Measurements from ENCODE around the gene YWHAQ.

The YWHAQ gene

GRCh38 chr2:9663008-9663879 lies 32.4 kb upstream of the YWHAQ start:
- DNase-seq (ENCODE audit: extremely low spot score), result peak; percentile 39
- no peak for TF ChIP-seq CTCF (IDR thresholded peaks at IDR 0.05; ENCODE audit: control extremely low read depth, extremely low read depth, low read depth, missing control alignments)
- ChIA-PET POLR2A (interaction anchor here (1.6 kb wide), 1 partner anchor 32 kb away, joined by 5 read pairs; the partner anchor contains the start of gene YWHAQ), CTCF (interaction anchor here (1.1 to 1.5 kb wide), 3 partner anchors 11 to 138 kb away, joined by 3 to 4 read pairs (median 4); no protein-coding TSS in a partner anchor)

- CTCF ChIA-PET, result interaction anchor here (0.9 to 1.2 kb wide), 3 partner anchors 10 to 53 kb away, joined by 3 to 5 read pairs (median 4); no protein-coding TSS in a partner anchor
- no peak for DNase-seq (ENCODE audit: extremely low spot score)
- no peak for TF ChIP-seq CTCF (IDR thresholded peaks at IDR 0.05; ENCODE audit: control extremely low read depth, extremely low read depth, low read depth, missing control alignments)
- POLR2A ChIA-PET, result no interaction called here
Observed at GRCh38 chr2:9661261-9661660, 30.5 kb upstream of the YWHAQ start.

- TF ChIP-seq CTCF (IDR thresholded peaks at IDR 0.05; ENCODE audit: control extremely low read depth, extremely low read depth, low read depth, missing control alignments), result no peak
- ChIA-PET CTCF (interaction anchor here (0.9 to 1.2 kb wide), 4 partner anchors 11 to 54 kb away, joined by 3 to 5 read pairs (median 4); no protein-coding TSS in a partner anchor), POLR2A (no interaction called here)
- DNase-seq (ENCODE audit: extremely low spot score), result no peak
Observed at GRCh38 chr2:9660781-9661180, 30.0 kb upstream of the YWHAQ start.

DNA sequence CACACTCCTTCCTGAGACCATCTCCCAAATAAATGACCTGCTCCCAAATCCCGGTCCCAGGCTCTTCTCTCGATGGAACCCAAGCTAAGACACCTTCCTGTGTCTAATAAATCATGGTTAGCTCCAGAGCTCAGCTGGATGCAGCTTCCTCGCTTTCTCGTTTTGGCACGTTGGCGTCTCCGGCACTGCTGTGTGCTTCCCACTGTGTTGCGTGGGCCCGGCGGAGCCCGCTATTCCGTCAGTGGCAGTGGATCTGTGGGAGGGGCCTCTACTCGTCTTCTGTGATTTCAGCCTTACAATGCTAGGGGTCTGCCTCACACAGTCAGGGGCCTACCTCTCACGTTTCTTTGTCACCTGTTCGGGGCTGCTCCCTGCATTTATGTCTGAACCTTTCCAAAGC lies 29.4 kb upstream of the YWHAQ start:
- DNase-seq (ENCODE audit: extremely low spot score), result no peak
- POLR2A ChIA-PET, result no interaction called here
- TF ChIP-seq CTCF (IDR thresholded peaks at IDR 0.05; ENCODE audit: control extremely low read depth, extremely low read depth, low read depth, missing control alignments), result no peak
- CTCF ChIA-PET, result interaction anchor here (1.1 kb wide), 1 partner anchor 39 kb away, joined by 3 read pairs; no protein-coding TSS in a partner anchor

DNA sequence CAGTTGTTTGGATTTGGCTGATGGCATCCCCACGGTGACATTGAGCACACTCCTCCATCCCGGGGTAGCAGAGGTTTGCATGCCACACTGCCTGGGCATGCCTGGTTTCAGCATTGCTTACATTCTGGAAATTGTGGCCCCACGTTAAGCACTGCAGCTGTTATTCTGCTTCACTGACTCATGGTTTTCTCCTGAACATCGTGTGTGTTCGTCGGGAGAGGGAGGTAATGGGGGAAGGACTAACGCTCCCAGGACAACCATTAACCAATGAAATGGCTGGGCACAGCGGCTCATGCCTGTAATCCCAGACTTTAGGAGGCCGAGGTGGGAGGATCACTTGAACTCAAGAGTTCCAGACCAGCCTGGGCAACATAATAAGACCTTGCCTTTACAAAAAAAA lies 28.2 kb upstream of the YWHAQ start:
- no peak for DNase-seq (ENCODE audit: extremely low spot score)
- CTCF ChIA-PET, result no interaction called here
- POLR2A ChIA-PET, result no interaction called here
- TF ChIP-seq CTCF (IDR thresholded peaks at IDR 0.05; ENCODE audit: control extremely low read depth, extremely low read depth, low read depth, missing control alignments), result no peak

- POLR2A ChIA-PET, result no interaction called here
- CTCF ChIA-PET, result interaction anchor here (1.2 to 2.2 kb wide), 6 partner anchors 11 to 113 kb away, joined by 3 to 11 read pairs (median 4); partner anchors contain the start of gene YWHAQ
- DNase-seq (ENCODE audit: extremely low spot score), result no peak
- TF ChIP-seq CTCF (IDR thresholded peaks at IDR 0.05; ENCODE audit: control extremely low read depth, extremely low read depth, low read depth, missing control alignments), result no peak
Observed at GRCh38 chr2:9657731-9658130, 26.9 kb upstream of the YWHAQ start.

Data from GM10248 (cell line).